ENCODE measurements around the gene THY1.
"Not testable (repeated sequence)": the region's sequence is repeated elsewhere in the genome, so short reads cannot be mapped to it uniquely, and the experiment has no call there.

Gene THY1

DNA sequence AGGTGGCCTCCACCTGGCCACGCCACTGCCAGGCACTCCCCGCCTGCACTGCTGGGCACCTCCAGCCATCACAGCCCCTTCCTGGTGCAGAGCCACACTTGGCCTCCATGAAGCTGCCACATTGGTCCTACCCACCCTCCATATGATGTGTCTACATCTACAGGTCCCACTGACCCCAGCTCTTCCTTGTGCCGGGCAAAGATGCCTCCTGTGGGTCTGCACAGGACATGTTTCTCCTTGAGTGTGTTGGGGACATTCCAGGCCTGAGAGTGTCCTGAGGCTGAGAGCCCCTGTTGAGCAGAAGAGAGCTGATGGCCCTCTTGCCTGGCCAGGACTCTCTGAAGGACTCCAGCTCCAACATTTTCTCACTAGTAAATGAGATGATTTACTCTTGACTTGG is 7.5 kb downstream of the THY1 start:
- no peak overlapping the region for H3K4me3 ChIP-seq (ENCODE audit: low read depth, low read length)
- TF ChIP-seq, protein P1, sequence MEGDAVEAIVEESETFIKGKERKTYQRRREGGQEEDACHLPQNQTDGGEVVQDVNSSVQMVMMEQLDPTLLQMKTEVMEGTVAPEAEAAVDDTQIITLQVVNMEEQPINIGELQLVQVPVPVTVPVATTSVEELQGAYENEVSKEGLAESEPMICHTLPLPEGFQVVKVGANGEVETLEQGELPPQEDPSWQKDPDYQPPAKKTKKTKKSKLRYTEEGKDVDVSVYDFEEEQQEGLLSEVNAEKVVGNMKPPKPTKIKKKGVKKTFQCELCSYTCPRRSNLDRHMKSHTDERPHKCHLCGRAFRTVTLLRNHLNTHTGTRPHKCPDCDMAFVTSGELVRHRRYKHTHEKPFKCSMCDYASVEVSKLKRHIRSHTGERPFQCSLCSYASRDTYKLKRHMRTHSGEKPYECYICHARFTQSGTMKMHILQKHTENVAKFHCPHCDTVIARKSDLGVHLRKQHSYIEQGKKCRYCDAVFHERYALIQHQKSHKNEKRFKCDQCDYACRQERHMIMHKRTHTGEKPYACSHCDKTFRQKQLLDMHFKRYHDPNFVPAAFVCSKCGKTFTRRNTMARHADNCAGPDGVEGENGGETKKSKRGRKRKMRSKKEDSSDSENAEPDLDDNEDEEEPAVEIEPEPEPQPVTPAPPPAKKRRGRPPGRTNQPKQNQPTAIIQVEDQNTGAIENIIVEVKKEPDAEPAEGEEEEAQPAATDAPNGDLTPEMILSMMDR (conservative IDR thresholded peaks at IDR 0.05; ENCODE audit: low read depth, low read length): no peak
- DNase-seq (ENCODE audit: low read depth): no peak

DNA sequence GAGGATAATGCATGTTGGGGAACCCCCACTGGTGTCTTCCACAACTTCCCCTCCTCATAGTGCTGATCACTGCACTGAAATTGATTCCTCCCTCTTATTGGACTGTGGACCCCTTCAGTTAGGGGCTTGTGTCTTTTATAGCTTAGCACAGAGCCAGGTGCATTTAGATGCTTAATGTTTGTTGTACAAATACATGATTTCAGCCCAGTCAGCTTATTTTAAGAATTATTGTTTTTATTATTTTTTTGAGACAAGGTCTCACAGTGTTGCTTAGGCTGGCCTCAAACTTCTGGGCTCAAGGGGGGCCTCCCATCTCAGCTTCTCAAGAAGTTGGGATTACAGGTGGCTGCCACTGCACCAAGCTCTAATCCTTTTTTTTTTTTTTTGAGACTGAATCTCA is 8.2 kb downstream of the THY1 start:
- TF ChIP-seq, protein P1 (conservative IDR thresholded peaks at IDR 0.05; ENCODE audit: low read depth, low read length): no peak
- DNase-seq (ENCODE audit: low read depth): no peak
- no peak overlapping the region for H3K4me3 ChIP-seq (ENCODE audit: low read depth, low read length)

DNA sequence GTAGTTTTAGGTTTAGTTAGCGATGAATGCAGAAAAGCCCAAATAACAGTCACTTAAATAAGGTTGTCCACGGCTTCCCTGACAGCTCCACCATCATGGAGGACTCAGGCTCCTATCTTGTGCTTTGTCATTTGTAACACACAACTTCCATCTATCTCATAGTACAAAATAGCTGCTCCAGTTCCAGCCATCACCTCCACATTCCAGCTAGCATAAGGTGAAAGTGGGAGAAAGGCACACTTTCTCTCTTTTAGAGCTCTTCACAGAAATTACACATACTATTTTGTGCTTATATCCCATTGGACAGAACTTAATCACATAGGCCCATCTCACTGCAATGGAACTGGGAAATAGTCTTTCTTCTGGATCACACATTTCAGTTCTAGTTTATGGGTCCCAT is 8.7 kb downstream of the THY1 start:
- TF ChIP-seq, protein P1 (conservative IDR thresholded peaks at IDR 0.05; ENCODE audit: low read depth, low read length): no peak
- no peak for DNase-seq (ENCODE audit: low read depth)
- no peak overlapping the region for H3K4me3 ChIP-seq (ENCODE audit: low read depth, low read length)

DNA sequence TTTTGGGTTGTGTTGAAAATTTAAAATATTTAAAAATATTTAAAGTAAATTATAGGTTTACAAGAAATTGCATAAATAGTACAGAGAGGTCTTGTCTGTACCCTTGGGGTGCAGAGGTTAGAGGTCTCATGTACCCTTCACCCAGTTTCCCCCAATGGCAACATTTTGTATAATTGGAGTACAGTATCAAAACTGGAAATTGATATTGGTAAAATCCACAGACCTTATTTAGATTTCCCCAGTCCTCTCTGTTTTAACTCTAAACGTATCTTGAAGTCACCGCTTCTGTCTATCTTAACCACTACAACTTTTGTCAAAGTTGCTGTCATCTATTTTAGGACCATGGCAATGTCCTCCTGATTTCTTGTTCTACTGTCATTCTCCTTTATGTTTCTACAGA is 10.9 kb downstream of the THY1 start:
- TF ChIP-seq, protein P1 (conservative IDR thresholded peaks at IDR 0.05; ENCODE audit: low read depth, low read length): no peak
- H3K4me3 ChIP-seq (ENCODE audit: low read depth, low read length): no peak overlapping the region
- no peak for DNase-seq (ENCODE audit: low read depth)

DNA sequence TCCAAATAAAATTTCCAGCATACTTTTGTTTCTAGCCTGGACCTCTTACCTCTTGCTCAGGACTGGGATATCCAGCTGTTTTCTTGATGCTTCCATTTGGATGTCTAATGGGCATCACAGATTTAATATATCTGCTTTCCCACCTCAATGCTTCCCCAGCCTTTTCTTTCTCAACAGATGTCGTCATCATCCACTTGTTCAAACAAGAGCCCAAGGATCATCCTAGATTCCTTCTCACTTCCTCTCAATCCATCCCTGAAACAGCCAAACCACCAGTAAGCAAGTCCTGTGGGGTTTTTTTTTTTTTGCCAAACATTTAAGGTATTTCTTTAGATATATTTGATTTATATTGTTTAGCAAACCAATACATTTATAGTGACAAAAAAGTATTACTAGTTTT is 12.5 kb downstream of the THY1 start:
- no peak for DNase-seq (ENCODE audit: low read depth)
- TF ChIP-seq, protein P1 (conservative IDR thresholded peaks at IDR 0.05; ENCODE audit: low read depth, low read length): no peak
- H3K4me3 ChIP-seq (ENCODE audit: low read depth, low read length): no peak overlapping the region

DNA sequence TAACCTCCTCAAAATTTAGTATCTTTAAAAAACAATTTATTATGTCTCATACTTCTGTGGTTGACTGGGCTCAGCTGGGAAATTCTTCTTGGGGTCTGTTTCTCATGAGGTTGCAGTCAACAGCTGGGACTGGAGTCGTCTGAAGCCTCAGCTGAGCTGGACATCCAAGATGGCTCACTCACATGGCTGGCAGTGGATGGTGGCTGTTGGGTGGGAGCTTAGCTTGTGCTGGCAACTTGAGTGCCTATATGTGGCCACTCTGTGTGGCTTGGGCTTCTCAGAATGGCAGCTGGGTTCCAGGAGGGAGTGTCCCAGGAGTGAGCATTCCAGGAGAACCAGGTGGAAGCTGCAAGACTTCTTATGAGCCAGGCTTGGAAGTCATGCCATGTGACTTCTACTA is 13.2 kb downstream of the THY1 start:
- no peak overlapping the region for H3K4me3 ChIP-seq (ENCODE audit: low read depth, low read length)
- no peak for DNase-seq (ENCODE audit: low read depth)
- TF ChIP-seq, protein P1 (conservative IDR thresholded peaks at IDR 0.05; ENCODE audit: low read depth, low read length): no peak

DNA sequence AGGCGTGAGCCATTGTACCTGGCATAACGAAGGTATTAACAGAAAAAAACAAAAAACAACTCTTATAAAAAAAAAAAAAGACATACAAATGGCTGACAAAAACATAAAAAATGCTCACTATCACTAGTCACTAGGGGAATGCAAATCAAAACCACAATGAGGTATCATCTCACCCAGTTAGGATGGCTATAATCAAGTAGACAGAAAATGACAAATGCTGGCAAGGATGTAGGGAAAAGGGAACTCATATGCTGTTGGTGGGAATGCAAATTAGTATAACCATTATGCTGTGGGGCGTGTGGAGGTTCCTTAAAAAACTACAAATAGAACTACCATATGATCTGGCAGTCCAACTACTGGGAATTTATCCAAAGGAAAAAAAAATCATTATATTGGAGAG is 17.0 kb downstream of the THY1 start:
- DNase-seq (ENCODE audit: low read depth): no peak
- TF ChIP-seq, protein P1 (conservative IDR thresholded peaks at IDR 0.05; ENCODE audit: low read depth, low read length): no peak
- H3K4me3 ChIP-seq (ENCODE audit: low read depth, low read length): no peak overlapping the region

DNA sequence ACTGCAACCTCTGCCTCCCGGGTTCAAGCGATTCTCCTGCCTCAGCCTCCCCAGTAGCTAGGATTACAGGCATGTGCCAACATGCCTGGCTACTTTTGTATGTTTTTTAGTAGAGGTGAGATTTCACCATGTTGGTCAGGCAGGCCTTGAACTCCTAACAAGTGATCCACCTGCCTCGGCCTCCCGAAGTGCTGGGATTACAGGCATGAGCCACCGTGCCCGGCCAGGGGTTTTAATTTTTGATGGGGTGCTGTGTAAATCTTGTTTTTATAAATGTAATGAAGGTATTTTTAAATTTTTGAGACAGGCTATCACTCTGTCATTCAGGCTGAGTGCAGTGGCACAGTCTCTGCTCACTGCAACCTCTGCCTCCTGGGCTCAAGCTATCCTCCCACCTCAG is 17.5 kb downstream of the THY1 start:
- not testable (repeated sequence) for DNase-seq (ENCODE audit: low read depth); H3K4me3 ChIP-seq (ENCODE audit: low read depth, low read length)
